HG02840 (cell line): Measurements from ENCODE around the gene FBXL16.
"Not testable (repeated sequence)": the region's sequence is repeated elsewhere in the genome, so short reads cannot be mapped to it uniquely, and the experiment has no call there.

Experiments
- ATAC-seq: cut with Tn5 transposase; IDR thresholded peaks from one replicate; pipeline ENCODE4 v1.9.1; 2021; ENCODE audit warnings: mild to moderate bottlenecking, moderate library complexity, moderate number of reproducible peaks; ENCODE audit not compliant: unreplicated experiment, low FRiP score

Gene FBXL16

GRCh38 chr16:705431-706188 lies at the start of gene FBXL16:
Gene FBXL16 (minus strand): TSS chr16:705801. CDS start chr16:697405, 8,396 bp downstream.
- no peak for ATAC-seq

GRCh38 chr16:754656-755055 lies 49.1 kb upstream of the FBXL16 start:
- ATAC-seq = no peak

GRCh38 chr16:754121-754607 lies 48.6 kb upstream of the FBXL16 start:
- ATAC-seq = not testable (repeated sequence)

- no peak for ATAC-seq
Measured at GRCh38 chr16:752007-752312, 46.4 kb upstream of the FBXL16 start.

- ATAC-seq = no peak
Measured at GRCh38 chr16:751152-752006, 45.8 kb upstream of the FBXL16 start.

GRCh38 chr16:750485-750884 lies 44.9 kb upstream of the FBXL16 start:
- no peak for ATAC-seq

GRCh38 chr16:749010-749409 lies 43.4 kb upstream of the FBXL16 start:
- ATAC-seq = no peak

GRCh38 chr16:747978-748746 lies 42.6 kb upstream of the FBXL16 start:
- ATAC-seq = no peak

- ATAC-seq = no peak
Measured at GRCh38 chr16:746637-747036, 41.0 kb upstream of the FBXL16 start.

GRCh38 chr16:745739-746138 lies 40.1 kb upstream of the FBXL16 start:
- ATAC-seq = no peak

- no peak for ATAC-seq
Measured at GRCh38 chr16:743794-744500, 38.3 kb upstream of the FBXL16 start.

GRCh38 chr16:742894-743293 lies 37.3 kb upstream of the FBXL16 start:
- not testable (repeated sequence) for ATAC-seq

GRCh38 chr16:741986-742629 lies 36.5 kb upstream of the FBXL16 start:
- ATAC-seq = no peak

- peak; percentile 85 for ATAC-seq
Measured at GRCh38 chr16:740764-741505, 35.3 kb upstream of the FBXL16 start, which contains the start of gene CIAO3. Gene CIAO3 (minus strand): TSS chr16:740997. CDS start chr16:740985, 12 bp downstream.

- peak; percentile 19 for ATAC-seq
Measured at GRCh38 chr16:740459-740763, 34.8 kb upstream of the FBXL16 start.

- ATAC-seq = peak; percentile 7
Measured at GRCh38 chr16:739560-740458, 34.2 kb upstream of the FBXL16 start.

GRCh38 chr16:736936-737481 lies 31.4 kb upstream of the FBXL16 start:
- ATAC-seq = no peak

- no peak for ATAC-seq
Measured at GRCh38 chr16:735982-736453, 30.4 kb upstream of the FBXL16 start.
